GDM1 (cell line): ENCODE data around the gene SLC25A33.
"Not testable (repeated sequence)": the region's sequence is repeated elsewhere in the genome, so short reads cannot be mapped to it uniquely, and the experiment has no call there.

Source experiments
- DNase-seq: peaks from one replicate; lab custom pipeline; 2025; lab: John Stamatoyannopoulos, UW

The SLC25A33 gene

GRCh38 chr1:9539829-9540550 is 725 bp downstream of the SLC25A33 start:
- DNase-seq, result peak; percentile 48

GRCh38 chr1:9542430-9542829 is 3.2 kb downstream of the SLC25A33 start:
- no peak for DNase-seq

- no peak for DNase-seq
Observed at GRCh38 chr1:9544926-9545325, 5.7 kb downstream of the SLC25A33 start.

GRCh38 chr1:9549955-9550546 is 10.8 kb downstream of the SLC25A33 start:
- no peak for DNase-seq

GRCh38 chr1:9551984-9552383 is 12.7 kb downstream of the SLC25A33 start:
- no peak for DNase-seq

- DNase-seq, result no peak
Observed at GRCh38 chr1:9553736-9554144, 14.5 kb downstream of the SLC25A33 start.

- DNase-seq, result no peak
Observed at GRCh38 chr1:9555942-9556341, 16.7 kb downstream of the SLC25A33 start.

- no peak for DNase-seq
Observed at GRCh38 chr1:9557624-9558023, 18.4 kb downstream of the SLC25A33 start.

- no peak for DNase-seq
Observed at GRCh38 chr1:9558271-9558945, 19.1 kb downstream of the SLC25A33 start.

- DNase-seq, result no peak
Observed at GRCh38 chr1:9558946-9559545, 19.8 kb downstream of the SLC25A33 start.

- no peak for DNase-seq
Observed at GRCh38 chr1:9559673-9560072, 20.4 kb downstream of the SLC25A33 start.

GRCh38 chr1:9560090-9560489 is 20.8 kb downstream of the SLC25A33 start:
- DNase-seq, result not testable (repeated sequence)

GRCh38 chr1:9561429-9561828 is 22.2 kb downstream of the SLC25A33 start:
- no peak for DNase-seq

GRCh38 chr1:9569267-9569666 is 30.0 kb downstream of the SLC25A33 start:
- DNase-seq, result no peak

- not testable (repeated sequence) for DNase-seq
Observed at GRCh38 chr1:9570886-9571529, 31.7 kb downstream of the SLC25A33 start.

- DNase-seq, result no peak
Observed at GRCh38 chr1:9573723-9574122, 34.5 kb downstream of the SLC25A33 start.

GRCh38 chr1:9575486-9575885 is 36.2 kb downstream of the SLC25A33 start:
- no peak for DNase-seq

GRCh38 chr1:9576903-9577302 is 37.6 kb downstream of the SLC25A33 start:
- DNase-seq, result no peak

GRCh38 chr1:9577423-9577822 is 38.2 kb downstream of the SLC25A33 start:
- no peak for DNase-seq

GRCh38 chr1:9580942-9581341 is 41.7 kb downstream of the SLC25A33 start:
- DNase-seq, result no peak

- DNase-seq, result no peak
Observed at GRCh38 chr1:9586147-9586766, 47.0 kb downstream of the SLC25A33 start.
